Hepatocyte (in vitro differentiated cells): Measurements from ENCODE around the gene HLA-E.
A peak's percentile ranks its signal among the peaks of the same experiment; 100 is the strongest.

ENCODE experiments used
- CTCF ChIP-seq: fragments of 200-600 bp; sonication (generic); IDR thresholded peaks from 2 replicates; pipeline ENCODE4 v1.5.1; 2016; ENCODE audit warnings: antibody characterized with exemption, mild to moderate bottlenecking; ENCODE audit not compliant: poor library complexity
- EZH2 ChIP-seq: fragments of 200-600 bp; sonication (generic); IDR thresholded peaks from 2 replicates; pipeline ENCODE4 v1.6.1; 2016; ENCODE audit warnings: antibody characterized with exemption, mild to moderate bottlenecking, borderline replicate concordance
- EZH2phosphoT487 ChIP-seq: fragments of 200-600 bp; sonication (generic); IDR thresholded peaks from one replicate; pipeline ENCODE4 v1.6.1; 2018; ENCODE audit warnings: antibody characterized with exemption, mild to moderate bottlenecking, low read depth, moderate library complexity; ENCODE audit not compliant: unreplicated experiment, severe bottlenecking

GRCh38 chr6:30480536-30481156 lies 8.7 kb upstream of the HLA-E start:
- TF ChIP-seq CTCF (no peak), EZH2phosphoT487 (no peak), EZH2 (peak; percentile 35)
